NCI-H1105 (cell line): ENCODE data around the gene ZNF134.
A peak's percentile ranks its signal among the peaks of the same experiment; 100 is the strongest.

Experiments
- DNase-seq: peaks from one replicate; lab custom pipeline; 2025; lab: John Stamatoyannopoulos, UW

ZNF134 gene

DNA sequence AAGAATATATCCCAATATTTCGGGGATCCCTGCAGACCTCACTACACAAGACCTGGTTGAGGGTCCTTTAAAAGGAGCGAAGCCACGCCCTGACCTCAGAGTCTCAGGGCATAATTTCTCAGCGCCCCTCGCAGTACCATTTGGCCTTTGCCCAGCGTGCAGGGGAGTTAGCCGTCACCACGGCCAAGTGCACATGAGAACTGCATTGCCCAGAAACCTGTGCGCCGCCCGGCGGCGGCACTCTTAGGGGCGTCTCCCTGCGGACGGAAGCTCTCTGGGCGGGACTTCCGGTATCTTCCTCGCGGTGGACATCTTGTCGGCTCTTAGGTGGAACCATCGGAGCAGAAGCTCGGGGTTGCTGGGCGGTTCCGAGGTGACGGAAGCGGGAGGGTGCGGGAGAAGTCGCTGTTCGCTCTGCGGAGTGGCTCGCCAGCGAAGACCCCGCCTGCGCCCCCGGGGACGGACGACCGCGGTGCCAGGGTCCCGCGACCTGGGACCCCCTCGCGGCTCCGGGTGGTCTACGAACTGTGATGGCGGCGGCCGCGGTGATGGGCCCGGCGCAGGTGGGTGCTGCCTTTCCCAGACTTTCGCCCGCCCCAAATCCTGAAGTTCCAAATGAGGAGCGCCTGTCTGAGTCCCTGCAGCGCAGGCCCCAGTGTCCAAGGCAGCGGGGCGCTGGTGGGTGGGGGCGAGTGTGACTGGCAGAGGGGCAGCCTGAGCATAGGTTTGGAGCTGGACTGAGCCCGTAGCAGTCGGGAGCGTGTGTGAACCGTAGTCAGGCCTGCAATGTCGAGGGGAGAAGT lies at the start of gene ZNF134:
TSS of gene ZNF134 (plus strand) at position 302 of the 803 bp plus-strand sequence. CDS start 5,227 bp downstream, outside the sequence.
- peak; percentile 95 for DNase-seq

GRCh38 chr19:57566396-57567265 lies 47.4 kb upstream of the ZNF134 start:
- DNase-seq, result no peak

GRCh38 chr19:57570707-57571106 lies 43.3 kb upstream of the ZNF134 start:
- DNase-seq, result no peak

DNA sequence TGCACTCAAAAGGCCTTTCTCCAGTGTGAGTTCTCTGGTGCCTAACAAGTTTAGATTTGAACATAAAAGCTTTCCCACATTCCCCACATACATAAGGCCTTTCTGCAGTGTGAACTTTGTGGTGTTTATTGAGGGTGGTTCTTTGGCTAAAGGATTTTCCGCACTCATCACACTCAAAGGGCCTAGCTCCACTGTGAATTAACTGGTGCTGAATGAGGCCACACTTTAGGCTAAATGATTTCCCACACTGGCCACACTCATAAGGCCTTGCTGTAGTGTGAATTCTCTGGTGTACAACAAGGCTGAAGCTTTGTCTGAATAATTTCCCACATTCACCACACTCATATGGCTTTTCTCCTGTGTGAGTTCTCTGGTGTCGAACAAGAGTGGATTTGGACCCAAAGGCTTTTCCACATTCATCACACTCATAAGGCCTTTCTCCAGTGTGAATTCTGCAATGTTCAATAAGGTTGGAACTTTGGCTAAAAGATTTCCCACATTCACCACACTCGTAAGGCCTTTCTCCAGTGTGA lies 41.6 kb upstream of the ZNF134 start:
- no peak for DNase-seq

- no peak for DNase-seq
Measured at GRCh38 chr19:57576661-57577060, 37.4 kb upstream of the ZNF134 start.

GRCh38 chr19:57578487-57579205 lies 35.4 kb upstream of the ZNF134 start, which contains the start of gene ZNF416:
TSS of gene ZNF416 (minus strand) at chr19:57578911. CDS start at chr19:57578704, 207 bp downstream.
- peak; percentile 98 for DNase-seq

DNA sequence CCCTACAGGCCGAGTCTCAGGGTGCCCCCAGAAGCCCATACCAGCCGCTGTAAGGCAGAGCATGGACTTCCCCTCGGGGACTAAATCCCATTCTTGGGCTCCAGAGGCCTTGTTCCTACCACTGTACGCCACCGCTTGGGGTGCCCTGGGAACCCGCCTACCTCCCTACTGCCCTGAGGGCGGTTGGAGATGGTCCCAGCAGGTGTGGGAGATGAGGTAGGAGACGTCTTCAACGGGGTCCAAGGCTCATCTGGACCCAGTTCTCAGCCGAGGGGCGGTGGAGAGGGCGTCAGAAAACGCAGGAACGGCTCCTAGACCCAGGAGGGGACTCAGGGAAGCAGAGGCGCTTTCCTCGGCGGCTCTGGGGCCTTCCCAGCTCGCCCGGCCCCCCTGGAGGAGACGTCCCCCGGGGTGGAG lies 30.9 kb upstream of the ZNF134 start:
- DNase-seq, result no peak

- DNase-seq, result peak; percentile 91
Measured at GRCh38 chr19:57583521-57584416, 30.3 kb upstream of the ZNF134 start, which contains the start of gene ZIK1. TSS of gene ZIK1 (plus strand) at chr19:57584145. CDS start at chr19:57584357, 212 bp downstream.

- no peak for DNase-seq
Measured at GRCh38 chr19:57587529-57587928, 26.5 kb upstream of the ZNF134 start.

DNA sequence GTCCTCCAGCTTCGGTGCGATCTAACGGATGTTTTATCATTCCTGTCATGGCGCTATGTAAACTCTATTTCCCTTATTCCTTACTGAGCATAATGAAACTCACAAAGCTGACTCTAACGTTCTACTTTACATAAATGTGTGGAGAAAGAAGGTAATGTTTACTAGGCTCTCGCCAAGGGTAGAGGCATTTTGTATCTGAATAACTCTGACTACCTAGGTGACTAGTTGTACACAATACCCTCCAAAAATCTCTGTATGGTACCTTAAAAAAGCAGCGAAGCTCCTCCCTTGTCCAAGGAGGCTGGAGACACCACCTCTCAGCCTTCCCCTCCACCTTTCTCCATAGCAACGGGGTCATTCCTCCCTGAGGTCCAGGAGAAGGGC lies 14.7 kb upstream of the ZNF134 start:
- no peak for DNase-seq

- peak; percentile 96 for DNase-seq
Measured at GRCh38 chr19:57599761-57600383, 14.2 kb upstream of the ZNF134 start, which contains the start of gene ZNF530. TSS of gene ZNF530 (plus strand) at chr19:57599885. CDS start at chr19:57604346, 4,461 bp downstream.

DNA sequence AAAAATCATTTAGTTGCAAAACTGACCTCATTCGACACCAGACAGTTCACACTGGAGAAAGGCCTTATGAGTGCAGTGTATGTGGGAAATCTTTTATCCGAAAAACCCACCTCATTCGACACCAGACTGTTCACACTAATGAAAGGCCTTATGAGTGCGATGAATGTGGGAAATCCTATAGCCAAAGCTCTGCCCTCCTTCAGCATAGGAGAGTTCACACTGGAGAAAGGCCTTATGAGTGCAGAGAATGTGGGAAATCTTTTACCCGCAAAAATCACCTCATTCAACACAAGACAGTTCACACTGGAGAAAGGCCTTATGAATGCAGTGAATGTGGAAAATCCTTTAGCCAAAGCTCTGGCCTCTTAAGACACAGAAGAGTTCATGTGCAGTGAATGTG lies 7.1 kb upstream of the ZNF134 start:
- no peak for DNase-seq

DNA sequence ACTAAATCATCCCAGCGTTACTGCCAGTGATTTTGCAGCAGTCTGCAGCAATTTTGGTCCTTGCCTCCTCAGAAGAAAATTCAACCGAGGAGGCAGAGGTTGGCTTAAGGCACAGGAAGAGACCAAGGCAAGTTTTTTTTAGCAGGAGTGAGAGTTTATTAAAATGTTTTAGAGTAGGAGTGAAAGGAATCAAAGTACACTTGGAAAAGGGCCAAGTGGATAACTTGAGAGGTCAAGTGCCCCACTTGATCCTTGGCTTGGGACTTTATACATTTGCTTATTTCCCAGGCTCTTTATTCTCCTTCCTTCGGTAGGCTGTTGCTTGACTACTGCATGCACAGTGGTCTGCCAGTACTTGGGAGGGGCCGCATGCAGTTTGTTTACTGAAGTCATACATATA lies 2.9 kb upstream of the ZNF134 start:
- DNase-seq, result no peak

DNA sequence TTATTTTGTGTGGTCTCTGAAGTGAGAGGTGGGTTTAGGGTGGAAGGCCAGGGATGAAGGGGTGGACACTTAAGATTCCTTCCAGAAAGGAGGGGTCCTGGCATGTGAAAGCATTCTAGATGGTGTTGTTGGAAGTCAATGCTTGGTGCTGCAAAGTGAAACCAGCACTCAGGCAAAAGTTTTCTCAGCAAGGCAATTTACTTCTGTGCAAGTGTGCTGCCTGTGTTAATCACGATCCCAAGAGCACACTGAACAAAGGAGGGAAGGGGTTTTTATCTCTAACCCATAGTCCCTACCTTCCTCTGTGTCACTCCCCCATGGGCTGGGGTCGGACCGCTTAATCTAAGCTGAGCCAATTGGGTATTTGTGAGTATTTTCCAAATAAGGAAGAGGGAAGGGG lies 1.3 kb downstream of the ZNF134 start:
- DNase-seq, result no peak

- no peak for DNase-seq
Measured at GRCh38 chr19:57620673-57621348, 6.8 kb downstream of the ZNF134 start.

- no peak for DNase-seq
Measured at GRCh38 chr19:57623091-57623490, 9.0 kb downstream of the ZNF134 start.

GRCh38 chr19:57632987-57633831 lies 19.2 kb downstream of the ZNF134 start, which contains the start of gene ZNF211:
TSS of gene ZNF211 (plus strand) at chr19:57633168. CDS start at chr19:57633347, 179 bp downstream.
- peak; percentile 95 for DNase-seq

- no peak for DNase-seq
Measured at GRCh38 chr19:57633832-57634131, 19.7 kb downstream of the ZNF134 start.

DNA sequence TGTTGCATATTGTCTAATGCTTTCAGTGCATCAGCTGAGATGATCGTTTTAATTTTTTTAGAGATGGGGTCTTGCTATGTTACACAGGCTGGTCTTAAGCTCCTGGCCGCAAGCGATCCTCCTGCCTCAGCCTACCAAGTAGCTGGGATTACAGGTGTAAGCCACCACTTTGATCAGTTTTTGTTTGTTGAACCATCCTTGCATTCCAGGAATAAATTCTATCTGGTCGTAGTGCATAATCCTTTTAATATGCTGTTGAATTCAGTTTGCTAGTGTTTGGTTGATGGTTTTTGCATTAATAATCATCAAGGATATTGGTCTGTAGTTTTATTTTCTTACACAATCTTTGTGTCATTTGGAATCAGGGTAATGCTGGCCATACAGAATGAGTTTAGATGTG lies 23.3 kb downstream of the ZNF134 start:
- no peak for DNase-seq
